Ascending aorta (tissue), 2 donors: Measurements from ENCODE around the gene PDGFRA. TPM values are rescaled to one million over a fixed set of nuclear protein-coding genes. Genes with fewer than 3 reads are reported as not detected.

Source experiments
- DNase-seq, 2 donors: peaks; one replicate each; pipeline ENCODE4 v3.0.0-alpha.2; 2019; ENCODE audit warnings: low spot score in 2 of 2
- H3K27ac ChIP-seq, 2 donors: fragments of 200-600 bp; sonication (generic); one replicate each; pipeline ENCODE4 v1.5.1; 2016 to 2017; ENCODE audit warnings: mild to moderate bottlenecking in 1 of 2
- H3K27me3 ChIP-seq: fragments of 200-600 bp; sonication (generic); one replicate; pipeline ENCODE4 v1.5.1; 2017
- H3K36me3 ChIP-seq, 2 donors: fragments of 200-600 bp; sonication (generic); one replicate each; pipeline ENCODE4 v1.5.1; 2016
- H3K4me1 ChIP-seq, 2 donors: fragments of 200-600 bp; sonication (generic); one replicate each; pipeline ENCODE4 v1.5.1; 2016 to 2017; ENCODE audit warnings: mild to moderate bottlenecking in 1 of 2
- H3K4me3 ChIP-seq, 2 donors: fragments of 200-600 bp; sonication (generic); one replicate each; pipeline ENCODE4 v1.5.1; 2016 to 2017; ENCODE audit warnings: mild to moderate bottlenecking in 1 of 2
- H3K9me3 ChIP-seq, 2 donors: fragments of 200-600 bp; sonication (generic); one replicate each; pipeline ENCODE4 v1.5.1; 2016
- CTCF ChIP-seq, 3 experiments: fragments of 200-600 bp in 2 of 3; fragments of 450-650 bp in 1 of 3; sonication (generic) in 2 of 3; IDR thresholded peaks; one replicate each; pipeline ENCODE4 v1.5.1; 2016 to 2019; ENCODE audit warnings: antibody characterized with exemption in 3 of 3, mild to moderate bottlenecking in 1 of 3, moderate library complexity in 1 of 3
- intact Hi-C: fragments of 100-400 bp; cut with DNase I; formaldehyde crosslinking; loops from one replicate; pipeline ENCODE4 v1.15.1; 2023
- total RNA-seq: library from RNA; depleted of rRNA; stranded (reverse); fragments of >200 nt; gene quantifications from one replicate; pipeline ENCODE4 v1.1.0, GENCODE V29; 2016

Gene PDGFRA
- total RNA-seq, 1 donor from 2014 or later: 58.3 TPM

DNA sequence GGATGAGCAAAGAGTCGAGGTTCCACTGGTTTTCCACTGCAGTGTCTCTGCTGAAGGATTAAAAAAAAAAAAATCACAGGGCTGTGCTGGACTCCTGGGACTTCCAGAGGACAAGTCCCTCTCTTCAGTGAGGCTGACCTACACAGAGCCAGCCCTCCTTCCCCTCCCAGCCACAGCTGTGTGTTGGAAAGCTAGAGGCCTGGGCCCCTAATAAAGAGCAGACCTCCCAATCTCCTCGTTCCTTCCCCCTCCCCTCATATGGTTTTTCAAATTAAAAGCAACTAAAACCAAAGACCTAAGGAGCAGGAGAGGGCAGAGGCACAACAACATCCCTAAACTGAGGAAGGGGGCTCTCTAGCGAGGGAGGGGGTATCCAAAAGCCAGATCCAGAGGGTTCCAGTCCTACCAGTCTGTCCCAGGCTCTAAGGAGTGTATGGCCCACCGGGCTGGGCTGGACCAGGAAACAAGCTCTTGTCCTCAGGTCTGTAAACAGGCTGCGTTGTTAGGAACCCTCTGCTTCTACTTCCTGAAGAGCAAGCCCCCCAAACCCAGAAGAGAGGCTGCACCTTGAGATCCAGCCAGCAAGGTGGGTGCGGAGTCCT is 4.0 kb upstream of the PDGFRA start:
- intact Hi-C loops: loop anchor here (5.0 kb wide), 3 partner anchors 133 to 903 kb away; no protein-coding TSS in a partner anchor
- H3K27ac ChIP-seq: peak overlapping the region; percentile 9 to 93
- peak overlapping the region in 1 of 2 donors; percentile 81 for H3K4me3 ChIP-seq
- TF ChIP-seq CTCF (IDR thresholded peaks at IDR 0.05): no peak
- H3K4me1 ChIP-seq: peaks cover 7 to 10% of the 10 kb centered on the region in 2 donors
- H3K9me3 ChIP-seq: no peaks in the 10 kb centered on the region
- DNase-seq: no peak
- no peaks in the 10 kb centered on the region for H3K36me3 ChIP-seq
- H3K27me3 ChIP-seq: no peaks in the 10 kb centered on the region

DNA sequence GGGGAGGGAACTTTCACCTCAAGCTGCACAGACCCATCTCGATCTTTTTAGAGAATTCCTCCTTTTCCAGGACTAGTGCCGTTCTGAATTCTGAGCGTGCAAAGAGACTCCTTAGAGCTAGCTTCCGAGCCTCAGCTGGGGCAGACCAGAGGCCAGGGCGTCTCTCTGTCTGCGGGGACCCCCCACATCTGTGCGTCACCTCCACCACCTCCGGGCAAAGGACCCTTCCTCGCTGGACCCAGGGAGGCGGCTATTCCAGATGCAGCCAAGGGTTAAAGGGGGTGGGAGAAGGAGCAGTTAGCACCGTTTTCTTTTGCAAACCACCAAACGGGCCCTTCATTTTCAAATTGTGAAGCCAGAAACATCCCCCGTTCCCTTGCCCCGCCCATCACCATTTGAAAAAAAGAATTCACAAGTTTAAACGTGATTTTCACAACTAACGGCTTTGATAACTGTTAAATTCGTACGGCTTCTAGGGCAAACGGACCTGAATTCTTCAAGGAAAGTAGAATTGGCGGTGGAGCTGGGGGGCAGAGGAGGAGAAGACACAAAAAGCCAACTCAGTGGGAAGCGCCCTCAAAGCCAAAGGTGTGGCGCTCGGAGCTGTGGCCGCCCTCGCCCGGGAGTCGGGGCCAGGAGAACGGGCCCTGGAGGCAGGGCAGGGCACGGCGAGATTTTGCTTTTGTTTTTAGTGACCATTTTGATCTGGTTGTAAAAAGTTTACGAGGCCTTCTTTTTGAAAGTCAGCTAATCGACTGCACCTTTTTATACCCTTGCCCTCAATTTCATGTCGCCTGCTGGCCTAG is 3.3 kb upstream of the PDGFRA start:
- H3K36me3 ChIP-seq: no peaks in the 10 kb centered on the region
- intact Hi-C loops: loop anchor here (2.0 to 5.0 kb wide), 4 partner anchors 134 to 904 kb away; partner anchors contain the start of gene CHIC2
- no peaks in the 10 kb centered on the region for H3K9me3 ChIP-seq
- no peak for TF ChIP-seq CTCF (IDR thresholded peaks at IDR 0.05)
- peaks cover 7 to 10% of the 10 kb centered on the region in 2 donors for H3K4me1 ChIP-seq
- H3K27me3 ChIP-seq: no peaks in the 10 kb centered on the region
- peak overlapping the region; percentile 87 to 93 for H3K27ac ChIP-seq
- no peak for DNase-seq
- peak overlapping the region; percentile 71 to 81 for H3K4me3 ChIP-seq

- intact Hi-C loops: loop anchor here (2.0 to 5.0 kb wide), 4 partner anchors 134 to 904 kb away; partner anchors contain the start of gene CHIC2
- H3K36me3 ChIP-seq: no peaks in the 10 kb centered on the region
- peak overlapping the region; percentile 71 to 81 for H3K4me3 ChIP-seq
- peak overlapping the region; percentile 87 to 93 for H3K27ac ChIP-seq
- DNase-seq: peak in 1 of 2 donors; percentile 77
- H3K27me3 ChIP-seq: no peaks in the 10 kb centered on the region
- peaks cover 7 to 12% of the 10 kb centered on the region in 2 donors for H3K4me1 ChIP-seq
- TF ChIP-seq CTCF (IDR thresholded peaks at IDR 0.05): no peak
- no peaks in the 10 kb centered on the region for H3K9me3 ChIP-seq
Measured at GRCh38 chr4:54226404-54227255, 2.5 kb upstream of the PDGFRA start.

DNA sequence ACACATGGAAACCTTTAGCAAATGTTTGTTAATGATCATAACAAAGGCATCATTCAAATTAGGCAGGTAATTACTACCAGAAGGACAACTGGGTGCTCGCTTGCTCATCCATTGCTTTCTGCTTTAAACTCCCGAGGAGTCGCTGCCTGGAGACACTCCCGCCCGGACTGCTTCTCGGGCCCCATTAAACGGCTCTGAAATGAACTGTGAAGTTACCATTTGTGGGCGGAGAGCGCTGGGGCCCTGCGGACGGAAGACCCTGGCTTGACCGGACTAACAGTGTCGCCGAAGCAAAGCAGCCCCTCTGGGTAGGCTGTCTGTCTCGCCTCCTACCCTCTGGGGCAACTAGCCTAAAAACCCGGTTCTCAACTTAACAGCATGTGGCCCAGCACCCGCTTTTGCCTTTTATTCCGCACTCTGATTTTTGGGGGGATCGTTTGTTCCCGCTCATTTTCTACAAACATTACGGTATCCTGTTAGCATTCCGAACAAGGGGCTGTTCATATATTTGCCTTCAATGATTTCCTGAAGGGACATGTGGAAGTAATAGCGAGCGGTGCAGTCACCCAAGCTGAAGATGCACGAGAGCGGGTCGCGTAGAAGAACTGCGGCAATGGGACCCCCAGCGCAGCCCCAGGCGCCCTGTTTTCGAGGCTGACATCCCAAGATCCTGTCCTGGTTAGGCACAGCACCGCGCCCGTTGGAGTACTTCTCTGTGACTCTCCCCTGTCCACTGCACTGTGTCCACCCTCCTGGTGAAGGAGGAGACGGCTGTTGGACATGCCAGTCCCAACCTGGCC is 1.6 kb upstream of the PDGFRA start:
- peak overlapping the region; percentile 87 to 93 for H3K27ac ChIP-seq
- no peaks in the 10 kb centered on the region for H3K9me3 ChIP-seq
- no peaks in the 10 kb centered on the region for H3K36me3 ChIP-seq
- peaks cover 7 to 12% of the 10 kb centered on the region in 2 donors for H3K4me1 ChIP-seq
- H3K4me3 ChIP-seq: peak overlapping the region; percentile 71 to 81
- DNase-seq: peak in 1 of 2 donors; percentile 73
- TF ChIP-seq CTCF (IDR thresholded peaks at IDR 0.05): no peak
- H3K27me3 ChIP-seq: no peaks in the 10 kb centered on the region
- intact Hi-C loops: loop anchor here (2.0 to 5.0 kb wide), 5 partner anchors 135 to 1213 kb away; partner anchors contain the start of gene CHIC2
